GM18507 (cell line): ENCODE data around the gene OBSCN.

Source experiments
- DNase-seq: peaks from one replicate; pipeline ENCODE4 v3.0.0; 2011; ENCODE audit warnings: low read depth; ENCODE audit not compliant: insufficient read length; ENCODE audit errors: extremely low spot score
- FAIRE-seq: peaks from 2 replicates; lab custom pipeline; 2011; peaks lifted over from hg19 to GRCh38; lab: Jason Lieb, UNC

OBSCN gene

DNA sequence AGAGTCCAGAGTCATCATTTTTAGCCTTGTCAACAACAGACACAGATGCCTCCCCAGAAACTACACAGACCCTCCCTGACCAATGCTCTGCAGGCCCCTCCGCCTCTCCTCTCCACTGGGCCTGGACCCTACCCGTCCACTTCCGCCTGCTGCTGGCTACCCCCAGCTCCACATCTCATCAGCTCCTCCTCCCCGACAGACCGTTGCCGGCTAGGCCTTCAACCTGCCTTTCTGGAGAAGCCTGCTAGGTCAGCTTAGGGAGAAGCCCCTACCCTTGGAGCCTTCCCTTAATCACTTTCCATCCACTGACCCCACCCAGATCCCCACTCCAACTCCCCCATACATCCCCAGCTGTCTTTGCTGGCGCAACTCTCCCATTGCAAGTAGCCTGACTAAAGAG lies 207.4 kb downstream of the OBSCN start:
- DNase-seq (no peak), FAIRE-seq (no peak)

DNA sequence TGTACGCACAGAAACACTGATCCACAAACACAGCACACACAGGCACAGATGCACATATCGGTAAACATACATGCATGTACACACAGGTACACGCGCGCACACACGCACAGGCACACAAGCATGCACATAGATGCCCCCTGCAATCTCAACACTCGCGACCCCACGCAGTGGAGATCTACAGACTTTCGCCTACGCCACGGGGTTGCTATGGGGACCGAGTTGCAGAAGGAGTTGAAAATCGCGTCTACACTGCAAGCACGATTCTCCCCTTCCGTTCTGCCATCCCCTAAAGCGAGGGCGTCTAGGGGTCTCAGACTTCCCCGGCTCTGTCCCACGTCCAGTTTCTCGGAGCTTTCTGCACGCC lies 208.0 kb downstream of the OBSCN start:
- no peak for FAIRE-seq
- DNase-seq, result no peak

DNA sequence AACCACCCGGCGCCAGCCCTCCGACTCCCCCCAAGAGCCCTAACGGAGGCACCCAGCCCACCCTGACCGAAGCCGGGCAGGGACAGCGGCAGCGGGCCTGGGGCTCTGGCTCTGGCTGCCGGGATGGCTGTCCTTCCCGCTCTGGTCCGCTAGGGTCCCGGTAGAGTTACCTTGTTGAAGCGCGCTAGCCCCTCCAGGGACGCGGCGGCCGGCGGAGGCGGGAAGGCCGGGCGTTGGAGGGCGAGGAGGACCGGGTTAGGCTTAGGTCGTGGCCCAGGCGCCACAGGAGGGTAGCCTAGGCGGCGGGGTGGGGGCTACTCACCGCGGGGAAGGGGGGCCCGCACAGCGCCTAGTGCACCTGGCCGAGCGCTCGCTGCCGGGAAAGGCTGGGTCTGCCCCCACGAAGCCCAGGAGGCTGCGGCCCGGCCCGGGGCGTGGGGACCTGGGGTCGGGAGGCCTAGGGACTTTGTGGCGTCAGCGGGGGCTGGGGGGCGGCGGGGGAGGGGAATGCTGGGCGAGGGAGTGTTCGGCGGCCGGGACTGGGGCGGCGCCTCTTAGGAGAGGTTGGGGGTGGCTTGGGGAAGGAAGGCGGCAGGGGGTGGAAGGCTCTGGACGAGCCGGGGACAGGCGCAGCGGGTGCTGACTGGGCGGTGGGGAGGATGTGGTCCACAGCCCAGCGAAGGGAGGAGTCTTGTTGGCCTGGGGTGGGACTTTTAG lies 208.5 kb downstream of the OBSCN start, which contains the start of gene TRIM17:
TRIM17 (minus strand) TSS at position 645 of the 717 bp plus-strand sequence. CDS start 1,789 bp downstream, outside the sequence.
- DNase-seq (no peak), FAIRE-seq (no peak)

DNA sequence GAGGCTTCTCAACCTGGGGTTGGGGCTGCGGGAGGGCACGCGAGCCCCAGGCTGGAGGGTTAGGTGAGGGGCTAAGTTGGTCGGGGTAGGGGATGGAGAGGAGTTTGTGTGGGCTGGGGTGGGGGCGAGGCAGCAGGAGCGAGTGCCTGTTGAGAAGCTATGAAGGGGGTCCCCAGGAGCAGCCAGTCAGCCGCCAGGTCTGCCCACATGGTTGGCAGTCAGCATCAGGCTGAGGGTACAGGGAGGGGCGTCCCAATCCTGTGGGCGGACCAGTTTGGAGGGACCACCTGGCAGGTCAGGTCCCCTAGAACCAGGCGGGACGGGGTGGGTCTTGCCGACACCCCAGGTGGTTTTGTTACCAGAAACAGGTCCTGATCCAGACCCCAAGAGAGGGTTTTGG lies 209.2 kb downstream of the OBSCN start:
- FAIRE-seq (no peak), DNase-seq (no peak)

DNA sequence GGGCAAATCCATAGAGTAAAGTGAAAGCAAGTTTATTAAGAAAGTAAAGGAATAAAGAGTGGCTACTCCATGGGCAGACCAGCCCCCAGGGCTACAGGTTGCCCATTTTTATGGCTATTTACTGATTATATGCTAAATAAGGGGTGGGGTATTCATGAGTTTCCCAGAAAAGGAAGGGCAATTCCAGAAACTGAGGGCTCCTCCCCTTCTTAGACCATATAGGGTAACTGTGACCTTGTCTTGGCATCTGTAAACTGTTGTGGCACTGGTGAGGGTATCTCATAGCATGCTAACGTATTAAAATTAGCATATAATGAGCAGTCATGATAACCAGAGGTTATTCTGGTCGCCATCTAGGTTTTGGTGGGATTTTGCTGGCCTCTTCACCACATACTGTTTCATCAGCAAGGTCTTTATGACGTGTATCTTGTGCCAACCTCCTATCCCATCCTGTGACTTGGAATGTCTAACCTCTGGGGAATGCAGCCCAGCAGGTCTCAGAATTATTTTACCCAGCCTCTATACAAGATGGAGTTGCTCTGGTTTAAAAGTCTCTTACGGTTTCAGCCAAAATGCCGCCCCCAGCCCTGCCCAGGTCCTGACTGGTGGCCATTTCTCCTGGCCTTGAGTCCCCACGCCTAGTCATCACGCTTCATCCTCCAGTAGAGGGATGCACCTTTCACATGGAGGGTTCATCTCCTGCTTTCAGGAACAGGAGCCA lies 209.8 kb downstream of the OBSCN start:
- no peak for FAIRE-seq
- no peak for DNase-seq

DNA sequence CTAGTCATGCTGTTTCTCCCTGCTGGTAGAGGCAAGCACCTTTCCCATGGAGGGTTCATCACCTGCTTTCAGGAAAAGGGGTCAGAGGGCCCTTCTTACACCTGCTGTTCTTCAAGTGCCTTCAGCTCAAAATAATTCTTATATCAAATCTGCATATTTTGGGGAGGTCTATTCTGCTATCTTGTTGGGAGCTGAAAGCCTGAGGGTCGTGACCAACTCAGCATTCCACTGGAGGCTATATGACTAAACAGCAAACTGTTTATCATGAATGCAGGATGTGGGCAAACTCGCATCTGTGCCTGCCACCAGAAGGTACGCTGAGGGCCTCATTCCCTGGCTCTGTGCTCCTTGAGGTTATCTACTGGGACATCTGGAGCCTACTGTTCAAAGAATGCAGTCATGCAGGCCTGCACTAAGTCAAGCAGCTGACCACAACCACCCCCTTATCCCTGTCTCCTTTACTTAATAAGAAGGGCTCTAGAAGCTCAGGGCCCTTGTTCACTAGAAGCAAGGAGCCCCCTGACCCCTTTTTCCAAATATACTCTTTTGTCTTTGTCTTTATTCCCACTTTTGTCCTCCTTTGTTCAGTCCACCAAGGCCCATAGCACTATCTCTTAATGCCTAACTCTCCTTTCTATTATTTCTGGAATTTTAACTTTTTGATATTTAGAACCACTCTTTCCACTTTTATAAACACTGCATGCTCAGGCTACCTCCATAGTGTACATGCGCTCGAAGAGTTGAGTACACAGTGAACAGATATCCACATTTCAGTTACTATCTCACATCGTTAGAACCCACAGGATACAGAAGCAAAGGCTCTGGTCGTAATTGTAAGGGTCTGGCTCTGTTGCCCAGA lies 213.4 kb downstream of the OBSCN start:
- DNase-seq (no peak), FAIRE-seq (no peak)

DNA sequence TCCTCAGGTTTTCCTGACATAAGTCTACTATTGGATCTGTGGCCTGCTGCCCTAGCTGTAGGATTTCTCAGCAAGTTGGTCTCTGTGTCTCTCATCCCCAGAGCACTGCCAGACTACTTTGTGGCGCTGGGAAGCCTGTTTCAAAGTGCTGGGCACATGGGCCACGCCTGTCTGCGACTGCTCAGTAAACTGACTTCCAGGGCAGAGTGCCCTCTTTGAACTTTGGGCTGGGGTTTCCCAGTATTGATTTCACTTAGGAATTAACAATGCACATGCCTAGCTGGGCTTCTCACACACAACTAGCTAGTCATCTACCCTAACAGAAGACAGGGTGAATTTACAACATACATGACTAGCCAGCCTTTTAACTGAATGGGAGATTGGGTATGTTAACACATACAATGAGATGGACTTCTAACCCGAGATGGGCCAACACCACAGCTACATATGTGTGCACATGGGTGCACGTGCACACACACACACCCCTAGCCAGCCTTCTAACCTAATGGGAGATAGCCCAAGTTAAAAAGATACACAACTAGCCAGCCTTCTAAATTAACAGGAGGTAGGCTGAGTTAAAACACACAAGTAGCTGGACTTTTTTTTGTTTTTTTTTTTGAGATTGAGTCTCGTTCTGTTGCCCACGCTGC lies 215.7 kb downstream of the OBSCN start:
- FAIRE-seq (no peak), DNase-seq (no peak)

DNA sequence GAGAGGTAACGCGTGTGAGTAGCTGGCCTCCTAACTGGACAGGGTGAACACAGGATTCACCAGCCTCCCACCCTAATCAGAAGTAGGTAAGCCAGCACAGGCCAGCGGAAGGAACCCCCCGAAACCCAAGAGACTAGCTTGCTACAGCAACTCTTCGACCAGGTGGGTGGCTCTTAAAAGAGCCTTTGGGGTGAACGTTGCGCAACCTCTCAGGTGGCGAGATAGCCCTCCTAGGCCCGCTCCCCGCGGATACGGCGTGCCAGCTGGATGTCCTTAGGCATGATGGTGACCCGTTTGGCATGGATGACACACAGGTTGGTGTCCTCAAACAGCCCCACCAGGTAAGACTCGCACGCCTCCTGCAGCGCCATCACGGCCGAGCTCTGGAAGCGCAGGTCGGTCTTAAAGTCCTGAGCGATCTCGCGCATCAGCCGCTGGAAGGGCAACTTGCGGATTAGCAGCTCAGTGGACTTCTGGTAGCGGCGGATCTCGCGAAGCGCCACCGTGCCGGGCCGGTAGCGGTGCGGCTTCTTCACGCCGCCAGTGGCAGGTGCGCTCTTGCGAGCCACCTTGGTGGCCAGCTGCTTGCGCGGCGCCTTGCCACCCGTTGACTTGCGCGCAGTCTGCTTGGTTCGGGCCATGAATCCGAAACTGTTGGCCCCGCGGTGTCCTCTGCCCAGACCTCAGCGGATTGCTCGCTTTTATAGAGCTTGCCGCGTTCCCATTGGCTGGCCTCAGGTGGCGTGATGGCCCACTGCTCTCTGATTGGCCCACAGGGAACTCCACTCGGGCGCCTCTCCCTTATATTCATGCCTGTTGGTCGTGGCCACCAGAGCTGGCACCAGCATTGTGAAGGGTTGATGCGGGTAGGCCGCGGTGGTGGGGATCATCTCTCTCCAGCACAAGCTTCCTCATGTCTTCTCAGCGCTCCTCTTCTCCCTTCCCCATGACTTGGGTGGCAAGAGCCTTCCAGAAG lies 217.1 kb downstream of the OBSCN start:
- DNase-seq, result no peak
- FAIRE-seq, result no peak

DNA sequence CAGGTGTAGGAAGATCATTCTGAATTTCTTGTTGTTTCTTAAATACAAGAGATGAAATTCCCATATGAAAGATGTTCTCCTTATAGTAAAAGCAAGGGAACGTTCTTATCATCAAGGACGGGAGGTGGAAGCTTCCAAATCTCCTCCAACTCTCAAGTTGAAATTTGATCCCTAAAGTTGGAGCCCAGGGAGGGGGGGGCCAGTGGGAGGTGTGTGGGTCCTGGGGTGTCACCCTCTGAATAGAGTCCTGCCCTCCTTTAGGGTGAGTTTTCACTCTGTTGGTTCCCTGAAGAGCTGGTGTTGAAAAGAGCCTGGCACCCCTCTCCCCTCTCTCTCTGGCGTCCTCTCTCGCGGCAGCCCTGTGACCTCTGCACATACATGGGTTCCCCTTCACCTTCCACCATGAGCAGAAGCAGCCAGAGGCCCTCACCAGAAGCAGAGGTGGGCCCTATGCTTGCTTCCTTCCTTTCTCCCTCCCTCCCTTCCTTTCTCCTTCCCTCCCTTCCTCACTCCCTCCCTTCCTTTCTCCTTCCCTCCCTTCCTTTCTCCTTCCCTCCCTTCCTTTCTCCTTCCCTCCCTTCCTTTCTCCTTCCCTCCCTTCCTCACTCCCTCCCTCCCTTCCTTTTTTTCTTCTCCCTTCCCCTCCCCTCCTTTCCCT lies 218.8 kb downstream of the OBSCN start:
- no peak for FAIRE-seq
- DNase-seq, result no peak

DNA sequence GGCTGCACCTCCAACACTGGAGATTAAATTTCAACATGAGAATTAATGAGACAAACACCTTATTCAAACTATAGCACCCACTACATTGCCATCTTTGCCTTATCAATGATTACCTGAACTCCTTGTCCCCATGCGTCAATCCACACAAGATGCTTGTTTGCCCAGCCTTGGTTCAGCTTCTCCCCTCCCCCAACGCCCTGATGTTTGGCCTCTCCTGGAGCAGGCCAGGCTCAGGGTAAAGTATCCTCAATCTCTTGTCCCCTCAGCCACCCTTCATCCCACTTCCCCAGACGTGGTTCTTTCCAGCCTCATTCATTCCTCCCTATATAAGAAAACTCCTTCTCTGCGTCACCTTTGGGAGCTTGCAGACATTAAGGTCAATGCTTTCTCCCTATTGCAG lies 220.6 kb downstream of the OBSCN start:
- no peak for FAIRE-seq
- DNase-seq, result no peak
